GM21447 (cell line): Measurements from ENCODE around the gene KCNB1.
"Not testable (repeated sequence)": the region's sequence is repeated elsewhere in the genome, so short reads cannot be mapped to it uniquely, and the experiment has no call there.

Source experiments
- ATAC-seq: cut with Tn5 transposase; IDR thresholded peaks from one replicate; pipeline ENCODE4 v1.9.1; 2021; ENCODE audit not compliant: unreplicated experiment

The KCNB1 gene

GRCh38 chr20:49330701-49331615 lies 151.5 kb downstream of the KCNB1 start:
- no peak for ATAC-seq

DNA sequence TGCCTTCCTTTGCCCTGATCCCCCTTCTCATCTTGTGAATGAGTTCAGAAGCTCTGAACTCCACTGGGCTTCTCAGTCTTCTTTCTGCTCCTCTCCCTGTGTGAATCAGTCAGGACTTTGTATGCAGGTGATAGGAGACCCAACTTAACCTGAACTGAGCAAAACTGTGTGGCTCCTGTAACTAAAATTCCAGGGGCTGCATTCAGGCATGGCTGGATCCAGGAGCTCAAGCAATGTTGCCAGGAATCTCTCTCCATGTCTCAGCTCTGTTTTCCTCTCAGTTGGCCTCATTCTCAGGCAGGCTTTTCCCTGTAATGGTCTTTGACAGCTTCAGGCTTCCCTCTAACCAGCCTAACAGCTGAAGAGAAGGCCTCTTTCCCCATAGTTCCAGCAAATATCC lies 153.7 kb downstream of the KCNB1 start:
- ATAC-seq: no peak

- no peak for ATAC-seq
Measured at GRCh38 chr20:49326026-49326425, 156.4 kb downstream of the KCNB1 start.

- ATAC-seq: no peak
Measured at GRCh38 chr20:49324306-49324705, 158.2 kb downstream of the KCNB1 start.

DNA sequence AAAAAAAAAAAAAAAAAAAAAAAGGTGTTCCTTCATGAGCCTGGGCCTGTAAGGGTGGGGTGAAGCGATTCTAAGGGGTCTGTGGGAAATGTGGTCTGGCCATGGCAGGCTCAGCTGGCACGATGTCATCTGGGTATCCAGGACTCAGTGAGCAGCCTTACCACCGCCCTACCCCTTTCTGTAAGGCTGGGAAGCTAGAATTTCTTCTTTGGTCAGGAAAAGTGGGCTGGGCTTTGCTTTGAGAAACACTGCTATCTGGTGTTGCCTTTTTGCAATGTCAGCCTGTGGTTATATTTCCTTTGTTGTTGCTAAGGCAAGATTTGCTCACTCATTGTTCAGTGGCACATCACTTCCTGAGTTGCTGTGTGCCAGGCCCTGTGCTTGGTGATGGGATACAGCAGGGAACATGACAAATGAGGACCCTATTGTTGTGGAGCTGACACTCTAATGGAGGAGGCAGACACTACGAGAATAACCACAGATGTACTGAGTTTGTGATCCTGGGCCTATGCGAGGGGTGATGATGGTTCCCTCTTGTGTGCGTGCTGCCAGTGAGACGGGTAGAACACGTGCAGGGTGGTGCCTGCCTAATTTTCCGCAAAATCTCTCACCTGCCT lies 158.7 kb downstream of the KCNB1 start:
- no peak for ATAC-seq

- no peak for ATAC-seq
Measured at GRCh38 chr20:49320460-49320859, 162.0 kb downstream of the KCNB1 start.

DNA sequence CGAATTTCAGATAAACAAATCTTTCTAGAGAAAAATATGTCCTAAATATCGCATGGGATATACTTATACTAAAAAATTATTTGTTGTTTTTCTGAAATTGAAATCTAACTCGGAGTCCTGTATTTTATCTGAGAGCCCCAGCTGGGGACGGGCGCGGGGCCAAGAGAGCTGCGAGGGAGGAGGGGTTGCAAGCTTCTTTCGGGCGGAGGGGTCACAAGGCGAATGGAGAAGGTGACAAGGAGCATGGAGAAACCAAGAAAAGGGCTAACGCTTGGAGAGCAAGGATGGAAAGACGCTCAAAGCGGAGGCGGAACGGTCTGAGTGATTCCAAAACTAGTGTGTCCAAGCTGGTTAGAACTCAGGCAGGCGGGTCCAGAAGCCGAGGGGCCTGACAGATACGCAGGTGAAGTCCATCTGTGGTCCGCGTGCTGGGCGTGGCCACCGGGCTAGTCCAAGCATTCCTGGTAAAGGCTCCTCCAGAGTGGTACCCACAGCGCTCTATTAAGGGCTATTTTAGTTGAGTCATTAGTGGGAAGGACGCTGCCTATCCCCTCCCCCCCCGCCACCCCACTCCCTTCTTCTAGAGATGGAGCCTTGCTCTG lies 163.2 kb downstream of the KCNB1 start:
- no peak for ATAC-seq

- no peak for ATAC-seq
Measured at GRCh38 chr20:49318430-49319207, 163.8 kb downstream of the KCNB1 start.

GRCh38 chr20:49318091-49318429 lies 164.4 kb downstream of the KCNB1 start:
- ATAC-seq: no peak

GRCh38 chr20:49316704-49317103 lies 165.8 kb downstream of the KCNB1 start:
- no peak for ATAC-seq

DNA sequence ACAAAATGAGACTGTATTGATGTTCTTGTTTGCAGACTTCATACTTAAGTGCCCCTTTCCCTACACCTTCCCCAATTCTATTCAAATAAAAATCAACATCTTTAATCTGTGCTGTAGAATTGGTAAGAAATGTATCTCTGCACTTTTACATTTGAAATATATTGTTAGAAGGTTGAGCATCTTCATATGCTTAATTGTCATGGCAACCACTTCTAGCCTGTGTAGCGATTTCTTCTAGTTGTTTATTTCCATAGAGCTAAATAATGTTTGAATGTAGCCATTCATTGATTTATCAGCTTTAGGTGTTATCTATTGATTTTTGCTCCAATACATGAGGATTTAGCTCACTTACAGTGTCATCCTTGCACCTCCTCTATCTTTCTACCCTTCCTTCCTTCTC lies 166.9 kb downstream of the KCNB1 start:
- ATAC-seq: no peak

DNA sequence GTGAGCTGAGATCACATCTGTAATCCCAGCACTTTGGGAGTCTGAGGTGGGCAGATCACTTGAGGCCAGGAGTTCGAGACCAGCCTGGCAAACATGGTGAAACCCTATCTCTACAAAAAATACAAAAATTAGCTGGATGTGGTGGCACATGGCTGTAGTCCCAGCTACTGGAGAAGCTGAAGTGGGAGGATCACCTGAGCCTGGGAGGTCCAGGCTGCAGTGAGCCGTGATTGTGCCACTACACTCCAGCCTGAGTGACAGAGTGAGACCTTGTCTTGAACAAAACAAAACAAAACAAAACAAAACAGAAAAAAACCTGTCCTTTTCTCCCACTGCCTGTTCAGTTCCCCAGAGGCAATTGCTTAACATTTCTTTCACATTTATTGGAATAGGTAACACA lies 168.4 kb downstream of the KCNB1 start:
- not testable (repeated sequence) for ATAC-seq
